Fibroblast of gingiva (primary cell): ENCODE measurements around the gene SRY.

Experiments
- DNase-seq: peaks from one replicate; pipeline ENCODE4 v3.0.0-alpha.2; 2011; ENCODE audit warnings: low read depth

Gene SRY

GRCh38 chrY:2787600-2787999, at the start of gene SRY:
SRY (minus strand) TSS chrY:2787682; CDS start chrY:2787603, 79 bp downstream.
- no peak for DNase-seq

GRCh38 chrY:2837078-2837477, 49.6 kb upstream of the SRY start:
- no peak for DNase-seq

- DNase-seq, result peak; percentile 30
Measured at GRCh38 chrY:2835230-2835629, 47.7 kb upstream of the SRY start.

- no peak for DNase-seq
Measured at GRCh38 chrY:2828497-2828896, 41.0 kb upstream of the SRY start.

GRCh38 chrY:2824471-2824870, 37.0 kb upstream of the SRY start:
- no peak for DNase-seq

GRCh38 chrY:2817146-2817896, 29.8 kb upstream of the SRY start:
- peak; percentile 12 for DNase-seq

GRCh38 chrY:2800246-2800645, 12.8 kb upstream of the SRY start:
- DNase-seq, result peak; percentile 1

GRCh38 chrY:2797991-2798390, 10.5 kb upstream of the SRY start:
- DNase-seq, result no peak

GRCh38 chrY:2796977-2797523, 9.6 kb upstream of the SRY start:
- DNase-seq, result no peak

- no peak for DNase-seq
Measured at GRCh38 chrY:2789756-2790155, 2.3 kb upstream of the SRY start.

GRCh38 chrY:2786876-2787512, 488 bp downstream of the SRY start:
- no peak for DNase-seq
